H1 (cell line): ENCODE results near the gene GP5. TPM values are rescaled to one million over a fixed set of nuclear protein-coding genes. Genes with fewer than 3 reads are reported as not detected.

ENCODE experiments used
- CTCF ChIA-PET: fragments of 300-600 bp; sonication (Branson Sonifier 250); formaldehyde crosslinking; loops from one replicate; lab custom pipeline; 2021; ENCODE audit not compliant: partially characterized antibody; lab: Charles Lee
- POLR2A ChIA-PET: fragments of 300-600 bp; sonication (Branson Sonifier 250); formaldehyde crosslinking; loops from one replicate; lab custom pipeline; 2021; ENCODE audit warnings: inconsistent platforms; ENCODE audit not compliant: partially characterized antibody; lab: Charles Lee
- DNase-seq, 2 experiments: peaks; one replicate each; pipeline versions ENCODE4 v3.0.0 to v3.0.0-alpha.2; 2010 to 2022; ENCODE audit warnings: low spot score in 2 of 2, low read depth in 1 of 2, mixed read lengths in 1 of 2
- FAIRE-seq: peaks from 2 replicates; lab custom pipeline; 2011; peaks lifted over from hg19 to GRCh38; lab: Jason Lieb, UNC
- H2AFZ ChIP-seq: 2 replicates; pipeline ENCODE4 v1.8.1; 2012; ENCODE audit warnings: low read length, inconsistent platforms
- H2AK5ac ChIP-seq: 2 replicates; pipeline ENCODE4 v1.6.1; 2013; ENCODE audit warnings: low read depth, low read length
- H2BK120ac ChIP-seq: replicated peaks from 2 replicates; pipeline ENCODE3; 2013; ENCODE audit warnings: low read depth, low read length, inconsistent platforms
- H2BK12ac ChIP-seq: 2 replicates; pipeline ENCODE4 v1.6.1; 2013; ENCODE audit warnings: low read depth, low read length
- H2BK15ac ChIP-seq: 2 replicates; pipeline ENCODE4 v1.6.1; 2013; ENCODE audit warnings: low read length
- H2BK20ac ChIP-seq: 2 replicates; pipeline ENCODE4 v1.6.1; 2013; ENCODE audit warnings: low read length
- H2BK5ac ChIP-seq: 2 replicates; pipeline ENCODE4 v1.6.1; 2013; ENCODE audit warnings: low read depth, low read length
- H3K14ac ChIP-seq: 2 replicates; pipeline ENCODE4 v1.6.1; 2013; ENCODE audit warnings: inconsistent platforms; ENCODE audit not compliant: insufficient read length
- H3K18ac ChIP-seq: 2 replicates; pipeline ENCODE4 v1.6.1; 2013; ENCODE audit warnings: low read length; ENCODE audit errors: extremely low read depth
- H3K23ac ChIP-seq: 2 replicates; pipeline ENCODE4 v1.6.1; 2013; ENCODE audit warnings: inconsistent platforms; ENCODE audit not compliant: insufficient read length
- H3K23me2 ChIP-seq: 2 replicates; pipeline ENCODE4 v1.6.1; 2013; ENCODE audit warnings: low read depth, low read length
- H3K27ac ChIP-seq: 2 replicates; pipeline ENCODE4 v1.6.1; 2011; ENCODE audit warnings: low read depth, low read length, inconsistent platforms
- H3K27me3 ChIP-seq, 4 experiments: replicated peaks in 1 of 4; 1 replicate in 1 of 4; 2 replicates in 3 of 4; pipeline versions ENCODE4 v1.6.1 to v1.8.1; 2011 to 2013; ENCODE audit warnings: low read length in 3 of 4, mild to moderate bottlenecking in 3 of 4, inconsistent platforms in 2 of 4, mixed read lengths in 2 of 4, moderate library complexity in 1 of 4; ENCODE audit not compliant: control insufficient read depth in 3 of 4, insufficient read depth in 3 of 4; ENCODE audit errors: extremely low read depth in 1 of 4
- H3K36me3 ChIP-seq, 4 experiments: 2 replicates each; pipeline versions ENCODE4 v1.6.1 to v1.8.1; 2011 to 2013; ENCODE audit warnings: mild to moderate bottlenecking in 4 of 4, low read length in 3 of 4, moderate library complexity in 2 of 4, control low read depth in 1 of 4, inconsistent platforms in 1 of 4; ENCODE audit not compliant: insufficient read depth in 4 of 4, control insufficient read depth in 2 of 4
- H3K4ac ChIP-seq: replicated peaks from 2 replicates; pipeline ENCODE3; 2013; ENCODE audit warnings: low read length, low read depth, mixed read lengths, inconsistent platforms; ENCODE audit not compliant: insufficient read length
- H3K4me1 ChIP-seq, 4 experiments: replicated peaks in 1 of 4; 1 replicate in 1 of 4; 2 replicates in 3 of 4; pipeline versions ENCODE4 v1.6.1 to v1.8.1; 2011 to 2013; ENCODE audit warnings: low read length in 3 of 4, inconsistent platforms in 2 of 4, mixed read lengths in 1 of 4; ENCODE audit not compliant: insufficient read depth in 4 of 4, control insufficient read depth in 3 of 4
- H3K4me2 ChIP-seq, 2 experiments: 2 replicates each; pipeline versions ENCODE4 v1.6.1 to v1.8.1; 2011 to 2013; ENCODE audit warnings: low read depth in 2 of 2, low read length in 2 of 2, control low read depth in 1 of 2, inconsistent platforms in 1 of 2, mild to moderate bottlenecking in 1 of 2; ENCODE audit not compliant: insufficient read depth in 1 of 2
- H3K4me3 ChIP-seq, 4 experiments: fragments of 200-600, 300-600 bp in 1 of 4; sonication (generic), shearing (Covaris generic), sonication (Bioruptor Twin) in 1 of 4; 2 replicates each; pipeline versions ENCODE4 v1.5.1 to v1.8.1; 2011 to 2016; ENCODE audit warnings: low read length in 4 of 4, low read depth in 3 of 4, control low read depth in 2 of 4, inconsistent platforms in 2 of 4, mild to moderate bottlenecking in 2 of 4, mixed read lengths in 1 of 4, moderate library complexity in 1 of 4; ENCODE audit not compliant: insufficient read depth in 2 of 4; ENCODE audit errors: extremely low read depth in 1 of 4
- H3K56ac ChIP-seq: replicated peaks from 2 replicates; pipeline ENCODE3; 2013; ENCODE audit warnings: low read depth, mild to moderate bottlenecking, mixed read lengths, low read length, inconsistent platforms; ENCODE audit not compliant: insufficient read length
- H3K79me1 ChIP-seq: 2 replicates; pipeline ENCODE4 v1.6.1; 2013; ENCODE audit warnings: low read depth, low read length, control low read depth
- H3K79me2 ChIP-seq, 2 experiments: 2 replicates each; pipeline versions ENCODE4 v1.6.1 to v1.8.1; 2012 to 2013; ENCODE audit warnings: low read length in 2 of 2, mild to moderate bottlenecking in 2 of 2, inconsistent platforms in 1 of 2; ENCODE audit not compliant: insufficient read depth in 2 of 2, control insufficient read depth in 1 of 2
- H3K9ac ChIP-seq, 4 experiments: replicated peaks in 1 of 4; 1 replicate in 1 of 4; 2 replicates in 3 of 4; pipeline versions ENCODE4 v1.6.1 to v1.8.1; 2011 to 2013; ENCODE audit warnings: low read depth in 3 of 4, low read length in 3 of 4, control low read depth in 2 of 4, mild to moderate bottlenecking in 2 of 4, moderate library complexity in 2 of 4, inconsistent platforms in 1 of 4; ENCODE audit errors: extremely low read depth in 1 of 4
- H3K9me3 ChIP-seq, 2 experiments: 2 replicates each; pipeline versions ENCODE4 v1.6.1 to v1.8.1; 2012 to 2013; ENCODE audit warnings: mild to moderate bottlenecking in 2 of 2, moderate library complexity in 2 of 2, control low read depth in 1 of 2, inconsistent platforms in 1 of 2, low read depth in 1 of 2, low read length in 1 of 2, mixed read lengths in 1 of 2; ENCODE audit not compliant: insufficient read depth in 2 of 2
- H4K20me1 ChIP-seq, 2 experiments: replicated peaks in 1 of 2; 2 replicates each; pipeline versions ENCODE3 to v1.8.1; 2011 to 2013; ENCODE audit warnings: inconsistent platforms in 2 of 2, low read length in 2 of 2, mild to moderate bottlenecking in 1 of 2; ENCODE audit not compliant: insufficient read depth in 2 of 2, control insufficient read depth in 1 of 2
- H4K5ac ChIP-seq: 2 replicates; pipeline ENCODE4 v1.6.1; 2013; ENCODE audit warnings: low read length, low read depth, mixed read lengths, inconsistent platforms; ENCODE audit not compliant: insufficient read length
- H4K8ac ChIP-seq: 2 replicates; pipeline ENCODE4 v1.8.0; 2013; ENCODE audit warnings: mild to moderate bottlenecking, moderate library complexity, low read length, inconsistent platforms; ENCODE audit not compliant: insufficient read depth; ENCODE audit errors: extremely low read depth
- H4K91ac ChIP-seq: replicated peaks from 2 replicates; pipeline ENCODE3; 2013; ENCODE audit warnings: low read length, mixed read lengths, inconsistent platforms; ENCODE audit not compliant: insufficient read length
- POLR2AphosphoS5 ChIP-seq: IDR thresholded peaks from 2 replicates; pipeline ENCODE4 v1.6.1; 2011; ENCODE audit warnings: low read depth, low read length
- WGBS, 2 experiments: shearing (Covaris generic) in 1 of 2; methylation state at CpG; one replicate each; pipeline versions ENCODE4 v1.1.6 to v1.1.7; 2013 to 2015; ENCODE audit warnings: low lambda C conversion rate in 2 of 2, mixed read lengths in 2 of 2, inconsistent platforms in 1 of 2, low coverage in 1 of 2, missing lambda C conversion rate in 1 of 2; ENCODE audit not compliant: insufficient replicate concordance in 2 of 2, insufficient coverage in 1 of 2, insufficient read length in 1 of 2; ENCODE audit errors: extremely low coverage in 1 of 2, missing lambda C conversion rate in 1 of 2; 5-methylcytosine and 5-hydroxymethylcytosine counted together
- polyA plus RNA-seq, 7 experiments: library from polyadenylated mRNA; depleted of rRNA in 3 of 7; stranded (reverse) in 5 of 7; unstranded in 2 of 7; fragments of >200 nt in 5 of 7; fragments of 200-250 nt in 2 of 7; gene quantifications; 1 replicate in 5 of 7; 2 replicates in 1 of 7; 4 replicates in 1 of 7; pipeline versions ENCODE4 v1.2.1 to v1.2.3, GENCODE V29; 2011 to 2013; ENCODE audit warnings: missing spikeins in 2 of 7, mixed read lengths in 2 of 7
- total RNA-seq: library from RNA; stranded (reverse); fragmentation: NEBNext Ultra II Directional; extraction: Animal tissue kit (Norgen Biotek cat#: 25700); gene quantifications from 2 replicates; pipeline ENCODE4 v1.2.1, GENCODE V29; 2021

Gene GP5
- total and polyA plus RNA-seq, 2 of the 8 experiments (the other 6 are each of a cell fraction or from before 2014, with no cell fraction given) = 0.13 to 0.14 TPM

GRCh38 chr3:194365526-194365925 lies 33.5 kb downstream of the GP5 start:
- Histone ChIP-seq H2BK5ac (no peak overlapping the region), H3K79me1 (no peaks in the 10 kb centered on the region), H4K20me1 (no peaks in the 10 kb centered on the region), H4K5ac (no peak overlapping the region), H3K27ac (no peak overlapping the region), H3K79me2 (no peaks in the 10 kb centered on the region), H2BK12ac (no peak overlapping the region), H2BK120ac (no peak overlapping the region), H2AK5ac (no peak overlapping the region), H3K4me1 (peaks cover 3 to 18% (median 10%) of the 10 kb centered on the region in 4 experiments), H3K23me2 (peaks cover 2% of the 10 kb centered on the region; the same call in 1 of the 2 replicates), H2BK15ac (no peak overlapping the region), H3K23ac (no peak overlapping the region), H3K4ac (no peak overlapping the region), H3K4me2 (no peak overlapping the region), H3K9me3 (no peaks in the 10 kb centered on the region), H4K91ac (no peak overlapping the region), H3K9ac (no peak overlapping the region), H4K8ac (no peak overlapping the region), H3K14ac (no peak overlapping the region), H3K18ac (no peak overlapping the region), H2BK20ac (no peak overlapping the region), H3K27me3 (peaks cover 0 to 8% (median 3%) of the 10 kb centered on the region in 4 experiments; a peak in 4 of 7 replicates), H3K4me3 (no peak overlapping the region), H3K36me3 (no peaks in the 10 kb centered on the region), H2AFZ (no peak overlapping the region), H3K56ac (no peak overlapping the region)
- 92% methylated on average over 6 of the region's 6 CpGs; no CpG with 5 or more reads in 1 of the 2 experiments for WGBS, 2 experiments
- FAIRE-seq (no peak), DNase-seq (no peak)
- CTCF ChIA-PET = interaction anchor here (0.6 to 18.9 kb wide), 5 partner anchors 11 to 136 kb away, joined by 3 to 344 read pairs (median 4); no protein-coding TSS in a partner anchor
- POLR2A ChIA-PET = interaction anchor here (1.3 to 1.5 kb wide), 2 partner anchors 31 to 33 kb away, joined by 3 to 4 read pairs; no protein-coding TSS in a partner anchor
- TF ChIP-seq POLR2AphosphoS5 = no peak
